ENCODE results near the gene IMPA2.
"Not testable (repeated sequence)": the region's sequence is repeated elsewhere in the genome, so short reads cannot be mapped to it uniquely, and the experiment has no call there.

Gene IMPA2

GRCh38 chr18:11981192-11981542 lies at the start of gene IMPA2:
IMPA2 (plus strand) TSS chr18:11981507; CDS start chr18:11981670, 163 bp downstream.
- DNase-seq = peak; percentile 98

- DNase-seq = no peak
Measured at GRCh38 chr18:11932393-11932792, 48.9 kb upstream of the IMPA2 start.

DNA sequence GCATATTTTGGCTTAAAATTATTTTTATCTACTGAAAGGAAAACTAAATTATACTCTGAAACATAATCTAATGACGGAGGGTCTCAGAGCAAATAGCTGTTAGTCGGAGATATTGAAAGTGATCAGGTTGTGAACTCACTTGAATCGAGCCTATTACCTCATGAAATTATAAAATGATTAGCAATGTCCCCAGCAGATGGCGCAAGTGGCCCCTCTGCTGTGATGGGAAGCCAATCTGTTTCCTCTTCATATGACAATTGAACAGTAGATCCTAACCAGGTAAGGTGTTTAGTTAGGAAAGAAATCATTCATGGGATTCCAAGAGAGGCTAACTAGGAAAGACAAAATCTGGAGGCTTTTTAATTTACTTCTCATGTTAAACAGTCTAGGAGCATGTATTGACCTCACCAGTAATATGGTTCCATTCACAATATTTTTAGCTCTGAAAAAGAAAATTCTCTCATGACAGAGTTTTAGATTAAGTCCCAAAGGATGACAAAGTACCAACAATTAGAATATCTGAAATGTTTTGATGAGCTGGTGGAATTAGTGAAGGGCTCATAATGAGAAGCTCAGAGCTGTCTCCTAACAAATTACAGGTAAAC lies 43.3 kb upstream of the IMPA2 start:
- peak; percentile 91 for DNase-seq

- DNase-seq = no peak
Measured at GRCh38 chr18:11940956-11941355, 40.4 kb upstream of the IMPA2 start.

GRCh38 chr18:11943551-11943950 lies 37.8 kb upstream of the IMPA2 start:
- no peak for DNase-seq

DNA sequence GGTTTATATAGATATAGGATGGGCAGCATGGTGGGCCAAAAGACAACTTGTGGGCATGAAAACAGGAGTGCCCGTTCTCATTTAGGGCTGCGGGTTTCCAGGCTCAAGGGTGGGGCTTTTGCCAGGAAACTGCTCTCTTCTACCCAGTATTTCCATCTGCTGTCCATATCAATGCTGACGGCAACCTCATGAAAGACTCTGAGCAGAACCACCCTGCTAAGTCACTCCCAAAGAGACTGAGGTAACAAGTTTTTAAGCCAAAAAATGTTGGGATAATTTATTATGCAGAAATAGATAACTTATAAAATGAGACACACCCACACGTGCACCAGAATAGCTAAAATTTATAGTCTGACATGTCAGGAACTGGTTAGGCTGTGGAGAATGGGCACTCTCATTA lies 37.1 kb upstream of the IMPA2 start:
- no peak for DNase-seq

GRCh38 chr18:11944786-11945185 lies 36.5 kb upstream of the IMPA2 start:
- DNase-seq = no peak

GRCh38 chr18:11945834-11946659 lies 35.3 kb upstream of the IMPA2 start:
- not testable (repeated sequence) for DNase-seq

- no peak for DNase-seq
Measured at GRCh38 chr18:11946756-11947155, 34.6 kb upstream of the IMPA2 start.

DNA sequence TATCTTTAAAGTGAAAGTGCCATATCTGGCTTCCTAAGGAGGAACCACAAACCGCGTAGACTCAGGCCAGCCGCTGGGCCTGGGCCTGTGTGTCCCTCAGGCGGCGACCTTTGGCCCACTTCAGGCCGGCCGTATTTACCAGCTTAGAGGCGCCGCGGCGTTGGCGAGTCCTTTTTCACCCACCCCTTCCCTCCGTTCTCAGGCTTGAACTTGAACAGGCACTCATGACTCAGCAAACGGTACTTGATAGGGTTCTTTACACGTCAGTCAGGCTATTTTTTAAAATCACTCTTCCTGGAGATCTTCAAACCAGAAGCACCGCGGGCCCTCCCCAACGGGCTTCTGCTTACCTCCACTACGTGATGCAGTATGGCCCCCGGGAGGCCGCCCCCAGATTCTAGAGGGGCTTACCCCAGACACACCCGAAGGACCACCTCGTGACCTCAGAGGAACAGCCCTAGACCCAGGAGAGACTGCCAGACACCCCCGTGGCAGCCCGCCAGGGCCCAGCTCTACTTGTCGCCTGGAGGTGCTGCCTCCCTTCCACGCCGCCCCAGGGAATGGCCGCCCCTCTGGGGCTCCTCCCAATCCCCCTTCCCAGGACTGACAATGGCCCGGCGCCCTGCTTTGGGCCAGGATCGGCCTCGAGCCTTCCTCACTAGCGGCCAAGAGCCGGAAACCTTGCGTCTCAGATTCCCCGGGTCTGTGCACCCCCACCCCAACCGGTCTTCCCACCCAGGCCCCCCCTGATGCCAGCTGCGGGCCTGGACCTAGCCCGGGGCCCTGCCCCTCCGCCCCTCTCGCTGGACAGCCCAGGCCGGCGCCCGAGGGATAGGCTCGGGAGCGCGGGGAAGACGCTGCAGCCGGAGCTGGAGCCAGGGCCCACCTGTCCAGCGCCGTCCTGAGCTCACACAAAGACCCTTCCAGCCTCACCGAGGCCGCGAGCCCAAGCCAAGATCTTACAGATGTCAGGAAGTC lies 33.8 kb upstream of the IMPA2 start:
- peak; percentile 90 for DNase-seq

DNA sequence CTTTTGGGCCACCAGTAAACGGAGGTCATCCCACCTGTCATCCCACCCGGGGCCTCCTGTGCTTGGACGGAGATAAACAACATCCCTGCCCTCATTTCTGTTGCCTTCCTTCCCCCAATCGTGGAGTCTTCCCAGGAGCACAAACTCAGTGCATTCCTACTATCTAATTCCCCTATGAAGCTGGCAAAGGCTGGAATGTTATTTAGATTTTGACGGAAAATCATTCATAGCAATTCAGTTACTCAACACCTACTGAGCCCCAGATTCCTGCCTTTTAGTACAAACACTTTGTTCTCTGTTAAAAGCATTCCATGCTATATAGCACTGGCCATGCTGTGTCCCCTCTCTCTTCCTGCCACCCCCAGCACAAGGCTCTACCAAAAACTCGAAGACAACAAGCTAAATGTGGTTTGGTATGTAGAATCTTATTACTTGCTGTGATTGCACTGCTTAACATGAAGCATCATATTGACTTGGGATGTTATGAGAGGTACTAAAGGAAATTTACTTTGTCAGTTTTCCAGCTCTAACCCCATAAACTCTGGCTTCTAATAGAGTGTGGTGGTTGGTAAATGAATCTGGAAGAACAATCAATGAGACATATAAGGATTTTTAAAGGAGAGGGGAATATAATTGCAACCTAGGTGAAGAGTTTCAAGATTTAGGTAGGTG lies 32.3 kb upstream of the IMPA2 start:
- DNase-seq = no peak

- no peak for DNase-seq
Measured at GRCh38 chr18:11950824-11951223, 30.5 kb upstream of the IMPA2 start.

GRCh38 chr18:11951390-11951851 lies 29.9 kb upstream of the IMPA2 start:
- no peak for DNase-seq

- no peak for DNase-seq
Measured at GRCh38 chr18:11953113-11953512, 28.2 kb upstream of the IMPA2 start.

- DNase-seq = peak; percentile 74
Measured at GRCh38 chr18:11955239-11956029, 25.9 kb upstream of the IMPA2 start.

DNA sequence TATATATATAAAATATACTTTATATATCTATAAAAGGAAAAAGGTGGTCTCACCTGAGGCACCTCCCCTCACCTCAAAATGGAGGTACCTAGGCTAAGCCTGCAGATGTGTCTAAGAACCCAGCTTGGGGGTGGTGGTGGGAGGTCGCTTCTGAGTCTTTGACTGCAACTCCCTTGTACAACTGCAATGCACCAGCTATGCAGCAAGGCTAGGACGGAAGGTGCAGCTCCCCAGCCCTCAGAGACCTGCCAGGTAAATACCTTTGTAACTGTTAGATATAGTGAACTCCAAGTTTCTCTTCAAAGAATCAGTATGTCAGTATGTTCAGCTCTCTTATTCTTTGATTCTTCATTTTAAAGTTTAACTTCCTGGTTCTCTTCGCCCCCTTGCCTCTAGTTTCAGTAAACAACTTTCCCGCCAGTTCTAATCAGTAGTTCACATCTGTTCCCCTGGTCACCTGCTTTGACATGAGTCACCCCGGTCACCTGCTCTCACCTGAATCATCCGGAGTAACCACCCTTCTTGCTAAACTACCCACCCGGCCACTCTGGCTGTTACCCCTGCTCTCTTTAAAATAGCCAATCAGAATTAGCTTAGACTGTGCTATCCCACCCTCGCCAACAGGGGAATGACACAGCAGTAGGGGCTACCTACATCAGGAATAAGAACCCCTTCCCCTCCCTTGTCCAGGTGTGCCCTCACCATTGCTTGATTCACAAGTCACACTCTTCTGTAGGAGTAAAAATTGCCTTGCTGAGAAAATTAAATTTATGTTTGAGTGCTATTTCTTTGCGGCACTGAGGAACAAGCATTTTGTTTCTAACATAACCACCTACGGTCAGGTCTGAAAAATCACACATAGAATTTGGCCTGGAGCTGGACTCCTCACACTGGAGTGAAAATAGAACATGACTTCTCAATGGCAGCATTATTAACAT lies 24.7 kb upstream of the IMPA2 start:
- no peak for DNase-seq

- DNase-seq = no peak
Measured at GRCh38 chr18:11957636-11958035, 23.7 kb upstream of the IMPA2 start.

DNA sequence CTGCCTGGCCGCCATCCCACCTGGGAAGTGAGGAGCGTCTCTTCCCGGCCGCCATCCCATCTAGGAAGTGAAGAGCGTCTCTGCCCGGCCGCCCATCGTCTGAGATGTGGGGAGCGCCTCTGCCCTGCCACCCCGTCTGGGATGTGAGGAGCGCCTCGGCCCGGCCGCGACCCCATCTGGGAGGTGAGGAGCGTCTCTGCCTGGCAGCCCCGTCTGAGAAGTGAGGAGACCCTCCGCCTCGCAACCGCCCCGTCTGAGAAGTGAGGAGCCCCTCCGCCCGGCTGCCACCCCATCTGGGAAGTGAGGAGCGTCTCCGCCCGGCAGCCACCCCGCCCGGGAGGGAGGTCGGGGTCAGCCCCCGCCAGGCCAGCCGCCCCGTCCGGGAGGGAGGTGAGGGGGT lies 21.7 kb upstream of the IMPA2 start:
- not testable (repeated sequence) for DNase-seq

- no peak for DNase-seq
Measured at GRCh38 chr18:11960743-11961380, 20.4 kb upstream of the IMPA2 start.

- no peak for DNase-seq
Measured at GRCh38 chr18:11962597-11962996, 18.7 kb upstream of the IMPA2 start.
